SIG-M5 treated with dmso at 0.1 percent for 504 hours (cell line): ENCODE results near the gene C17orf100.
A peak's percentile ranks its signal among the peaks of the same experiment; 100 is the strongest.
"Not testable (repeated sequence)": the region's sequence is repeated elsewhere in the genome, so short reads cannot be mapped to it uniquely, and the experiment has no call there.

Source experiments
- DNase-seq: peaks from one replicate; lab custom pipeline; 2025; ENCODE audit not compliant: unreplicated experiment; lab: John Stamatoyannopoulos, UW

The C17orf100 gene

GRCh38 chr17:6640536-6641246, 10.9 kb upstream of the C17orf100 start, which contains the start of the genes KIAA0753 and TXNDC17:
Gene KIAA0753, minus strand, starts transcription at chr17:6640711. Its CDS starts 5,608 bp downstream, at chr17:6635103.
Gene TXNDC17, plus strand, starts transcription at chr17:6641060. Its CDS starts 23 bp downstream, at chr17:6641083.
- DNase-seq, result peak; percentile 80

- peak; percentile 23 for DNase-seq
Measured at GRCh38 chr17:6641247-6641863, 10.2 kb upstream of the C17orf100 start.

- DNase-seq, result no peak
Measured at GRCh38 chr17:6642592-6642991, 9.0 kb upstream of the C17orf100 start.

- DNase-seq, result no peak
Measured at GRCh38 chr17:6643451-6644125, 8.0 kb upstream of the C17orf100 start.

GRCh38 chr17:6648181-6648580, 3.4 kb upstream of the C17orf100 start:
- DNase-seq, result no peak

- DNase-seq, result no peak
Measured at GRCh38 chr17:6651919-6652452, 424 bp downstream of the C17orf100 start.

GRCh38 chr17:6654841-6655731, 3.5 kb downstream of the C17orf100 start:
- DNase-seq, result no peak

- DNase-seq, result not testable (repeated sequence)
Measured at GRCh38 chr17:6655732-6656361, 4.3 kb downstream of the C17orf100 start.

- DNase-seq, result not testable (repeated sequence)
Measured at GRCh38 chr17:6656797-6657632, 5.5 kb downstream of the C17orf100 start.

- no peak for DNase-seq
Measured at GRCh38 chr17:6657633-6658287, 6.2 kb downstream of the C17orf100 start.

- not testable (repeated sequence) for DNase-seq
Measured at GRCh38 chr17:6658411-6658810, 6.8 kb downstream of the C17orf100 start.

- DNase-seq, result no peak
Measured at GRCh38 chr17:6660101-6660500, 8.5 kb downstream of the C17orf100 start.

GRCh38 chr17:6660805-6661463, 9.4 kb downstream of the C17orf100 start:
- peak; percentile 78 for DNase-seq

- no peak for DNase-seq
Measured at GRCh38 chr17:6661464-6661848, 9.9 kb downstream of the C17orf100 start.

- not testable (repeated sequence) for DNase-seq
Measured at GRCh38 chr17:6663200-6663599, 11.6 kb downstream of the C17orf100 start.

- DNase-seq, result peak; percentile 44
Measured at GRCh38 chr17:6666077-6666521, 14.5 kb downstream of the C17orf100 start.

GRCh38 chr17:6666557-6666956, 15.0 kb downstream of the C17orf100 start:
- no peak for DNase-seq

GRCh38 chr17:6667516-6667915, 16.0 kb downstream of the C17orf100 start:
- no peak for DNase-seq
